GM12864 (cell line): Measurements from ENCODE around the gene GFRA1.
"Not testable (repeated sequence)": the region's sequence is repeated elsewhere in the genome, so short reads cannot be mapped to it uniquely, and the experiment has no call there.

Experiments used
- DNase-seq: peaks from one replicate; pipeline ENCODE4 v3.0.0-alpha.2; 2011; ENCODE audit warnings: low read depth
- H3K4me3 ChIP-seq: 2 replicates; pipeline ENCODE4 v1.5.1; 2011; ENCODE audit warnings: mild to moderate bottlenecking, low read depth, low read length, control low read depth
- TF ChIP-seq, protein P1 (sequence below): IDR thresholded peaks from 2 replicates; pipeline ENCODE4 v1.5.1; 2011; ENCODE audit warnings: low read depth, mild to moderate bottlenecking, moderate library complexity, low read length, control low read depth, inconsistent platforms; ENCODE audit errors: missing control alignments

The GFRA1 gene

GRCh38 chr10:116059320-116059719 is 213.7 kb downstream of the GFRA1 start:
- no peak overlapping the region for H3K4me3 ChIP-seq
- no peak for DNase-seq
- TF ChIP-seq, protein P1, sequence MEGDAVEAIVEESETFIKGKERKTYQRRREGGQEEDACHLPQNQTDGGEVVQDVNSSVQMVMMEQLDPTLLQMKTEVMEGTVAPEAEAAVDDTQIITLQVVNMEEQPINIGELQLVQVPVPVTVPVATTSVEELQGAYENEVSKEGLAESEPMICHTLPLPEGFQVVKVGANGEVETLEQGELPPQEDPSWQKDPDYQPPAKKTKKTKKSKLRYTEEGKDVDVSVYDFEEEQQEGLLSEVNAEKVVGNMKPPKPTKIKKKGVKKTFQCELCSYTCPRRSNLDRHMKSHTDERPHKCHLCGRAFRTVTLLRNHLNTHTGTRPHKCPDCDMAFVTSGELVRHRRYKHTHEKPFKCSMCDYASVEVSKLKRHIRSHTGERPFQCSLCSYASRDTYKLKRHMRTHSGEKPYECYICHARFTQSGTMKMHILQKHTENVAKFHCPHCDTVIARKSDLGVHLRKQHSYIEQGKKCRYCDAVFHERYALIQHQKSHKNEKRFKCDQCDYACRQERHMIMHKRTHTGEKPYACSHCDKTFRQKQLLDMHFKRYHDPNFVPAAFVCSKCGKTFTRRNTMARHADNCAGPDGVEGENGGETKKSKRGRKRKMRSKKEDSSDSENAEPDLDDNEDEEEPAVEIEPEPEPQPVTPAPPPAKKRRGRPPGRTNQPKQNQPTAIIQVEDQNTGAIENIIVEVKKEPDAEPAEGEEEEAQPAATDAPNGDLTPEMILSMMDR = no peak

DNA sequence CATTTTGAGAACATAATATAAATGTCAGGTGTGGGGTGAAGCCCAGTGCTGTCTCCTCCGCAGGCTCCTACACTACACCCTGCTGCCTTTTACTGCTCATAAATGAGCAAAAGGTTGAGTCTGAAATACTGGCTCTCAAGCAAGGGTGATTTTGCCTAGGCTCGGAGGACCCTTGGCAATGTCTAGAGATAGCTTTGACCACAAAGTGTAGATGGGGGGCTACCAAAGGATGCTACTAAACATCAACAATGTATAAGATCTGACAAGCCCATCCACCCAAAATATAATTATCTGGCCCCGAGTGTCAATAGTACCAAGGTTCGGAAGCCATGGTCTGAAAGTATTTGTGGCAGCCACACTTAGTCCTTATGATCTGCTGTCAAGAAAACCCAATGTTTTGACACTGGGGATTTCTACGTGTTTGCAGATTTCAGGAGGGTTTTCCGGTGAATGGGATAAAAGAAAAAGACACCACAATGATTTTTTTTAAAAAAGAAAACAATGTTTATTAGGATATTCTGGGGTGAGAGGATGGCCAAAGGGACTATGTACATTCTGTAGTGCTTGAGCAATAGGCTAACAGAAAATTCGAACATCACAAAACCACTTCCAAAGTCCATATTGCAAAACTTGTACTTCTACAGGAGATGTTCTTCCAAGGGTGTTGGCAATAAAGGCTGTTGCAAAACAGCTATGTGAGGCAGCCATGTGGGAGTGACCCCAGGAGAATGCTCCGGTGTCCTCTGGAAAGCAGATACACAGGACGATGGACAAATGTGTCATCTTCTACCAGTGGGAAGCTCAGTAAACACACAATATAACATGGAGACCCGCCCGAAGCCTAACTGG is 216.3 kb downstream of the GFRA1 start:
- TF ChIP-seq, protein P1 = no peak
- H3K4me3 ChIP-seq = no peak overlapping the region
- no peak for DNase-seq

DNA sequence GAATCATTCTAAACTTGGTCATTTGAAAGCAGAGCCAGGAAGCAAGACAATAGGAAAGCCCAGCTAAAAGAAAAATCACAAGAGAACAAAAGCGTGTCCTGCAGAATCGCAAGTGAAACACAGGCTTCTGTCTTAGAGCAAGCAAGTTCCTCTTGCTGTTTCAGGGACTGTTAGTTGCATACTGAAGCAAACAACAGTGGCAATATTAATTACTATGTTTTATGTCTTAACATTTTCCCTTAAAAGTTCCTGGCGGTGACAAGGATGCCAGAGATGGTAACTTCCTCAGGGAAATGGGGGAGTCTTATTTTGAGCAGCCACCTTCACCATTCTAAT is 217.1 kb downstream of the GFRA1 start:
- DNase-seq = no peak
- no peak overlapping the region for H3K4me3 ChIP-seq
- TF ChIP-seq, protein P1 = no peak

- DNase-seq = no peak
- TF ChIP-seq, protein P1 = no peak
- no peak overlapping the region for H3K4me3 ChIP-seq
Observed at GRCh38 chr10:116055252-116055916, 217.6 kb downstream of the GFRA1 start.

GRCh38 chr10:116053910-116054309 is 219.1 kb downstream of the GFRA1 start:
- TF ChIP-seq, protein P1 = no peak
- DNase-seq = no peak
- H3K4me3 ChIP-seq = no peak overlapping the region

DNA sequence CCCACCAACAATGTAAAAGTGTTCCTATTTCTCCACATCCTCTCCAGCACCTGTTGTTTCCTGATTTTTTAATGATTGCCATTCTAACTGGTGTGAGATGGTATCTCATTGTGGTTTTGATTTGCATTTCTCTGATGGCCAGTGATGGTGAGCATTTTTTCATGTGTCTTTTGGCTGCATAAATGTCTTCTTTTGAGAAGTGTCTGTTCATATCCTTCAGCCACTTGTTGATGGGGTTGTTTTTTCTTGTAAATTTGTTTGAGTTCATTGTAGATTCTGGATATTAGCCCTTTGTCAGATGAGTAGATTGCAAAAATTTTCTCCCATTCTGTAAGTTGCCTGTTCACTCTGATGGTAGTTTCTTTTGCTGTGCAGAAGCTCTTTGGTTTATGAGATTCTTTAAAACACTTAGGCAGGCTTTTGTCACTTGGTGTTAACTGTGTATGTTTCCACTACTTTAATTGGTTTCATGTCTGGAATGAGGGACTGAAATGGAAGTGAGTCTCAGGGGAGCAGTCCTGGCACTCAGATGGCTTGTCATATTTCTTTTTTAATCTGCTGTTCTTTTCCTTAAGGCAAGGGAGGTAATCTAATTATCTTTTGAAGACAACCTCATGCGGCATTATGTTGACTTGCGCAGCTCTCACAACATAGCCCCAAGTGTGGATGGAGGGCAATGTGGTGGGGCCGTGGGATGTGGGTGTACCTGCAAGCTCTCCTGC is 219.8 kb downstream of the GFRA1 start:
- not testable (repeated sequence) for H3K4me3 ChIP-seq, DNase-seq

DNA sequence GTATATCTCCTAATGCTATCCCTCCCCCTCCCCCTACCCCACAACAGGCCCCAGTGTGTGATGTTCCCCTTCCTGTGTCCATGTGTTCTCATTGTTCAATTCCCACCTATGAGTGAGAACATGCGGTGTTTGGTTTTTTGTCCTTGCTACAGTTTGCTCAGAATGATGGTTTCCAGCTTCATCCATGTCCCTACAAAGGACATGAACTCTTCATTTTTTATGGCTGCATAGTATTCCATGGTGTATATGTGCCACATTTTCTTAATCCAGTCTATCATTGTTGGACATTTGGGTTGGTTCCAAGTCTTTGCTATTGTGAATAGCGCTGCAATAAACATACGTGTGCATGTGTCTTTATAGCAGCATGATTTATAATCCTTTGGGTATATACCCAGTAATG is 220.5 kb downstream of the GFRA1 start:
- not testable (repeated sequence) for H3K4me3 ChIP-seq, DNase-seq
